Brain microvascular endothelial cell (primary cell): ENCODE data around the gene RCAN2.

Experiments
- DNase-seq: peaks from one replicate; pipeline ENCODE4 v3.0.0-alpha.2; 2020
- H3K27ac ChIP-seq: fragments of 250-450 bp; sonication (Bioruptor Pico); 2 replicates; pipeline ENCODE4 v1.5.1; 2020; ENCODE audit warnings: mild to moderate bottlenecking, moderate library complexity
- H3K27me3 ChIP-seq: fragments of 250-450 bp; sonication (Bioruptor Pico); replicated peaks from 2 replicates; pipeline ENCODE4 v1.5.1; 2020; ENCODE audit warnings: mild to moderate bottlenecking
- H3K36me3 ChIP-seq: fragments of 250-450 bp; sonication (Bioruptor Pico); replicated peaks from 2 replicates; pipeline ENCODE4 v1.5.1; 2020; ENCODE audit warnings: mild to moderate bottlenecking
- H3K4me3 ChIP-seq: 2 replicates; pipeline ENCODE4 v1.5.1; 2011; ENCODE audit warnings: low read depth, mild to moderate bottlenecking, control low read depth, low read length, moderate library complexity
- CTCF ChIP-seq: IDR thresholded peaks from 2 replicates; pipeline ENCODE4 v1.5.1; 2011; ENCODE audit warnings: low read depth, mild to moderate bottlenecking, moderate library complexity, low read length, control low read depth, inconsistent platforms; ENCODE audit errors: missing control alignments
- in situ Hi-C: cut with HindIII; loops from 2 replicates; pipeline ENCODE4 v1.10.0; 2017; ENCODE audit warnings: low sequenced_read_pairs, low pct_ligation_motif_present

The RCAN2 gene

GRCh38 chr6:46366190-46366900 lies 124.9 kb downstream of the RCAN2 start:
- H3K27me3 ChIP-seq, result no peaks in the 10 kb centered on the region
- no peak for TF ChIP-seq CTCF
- no peaks in the 10 kb centered on the region for H3K36me3 ChIP-seq
- in situ Hi-C loops, result no loop called here
- no peak for DNase-seq
- no peak overlapping the region for H3K4me3 ChIP-seq
- H3K27ac ChIP-seq, result no peak overlapping the region

GRCh38 chr6:46357591-46357990 lies 133.7 kb downstream of the RCAN2 start:
- in situ Hi-C loops, result no loop called here
- no peak overlapping the region for H3K27ac ChIP-seq
- no peak for DNase-seq
- TF ChIP-seq CTCF, result no peak
- H3K4me3 ChIP-seq, result no peak overlapping the region
- H3K27me3 ChIP-seq, result no peaks in the 10 kb centered on the region
- no peaks in the 10 kb centered on the region for H3K36me3 ChIP-seq

- H3K27ac ChIP-seq, result no peak overlapping the region
- in situ Hi-C loops, result no loop called here
- no peaks in the 10 kb centered on the region for H3K27me3 ChIP-seq
- H3K4me3 ChIP-seq, result no peak overlapping the region
- no peak for TF ChIP-seq CTCF
- no peak for DNase-seq
- no peaks in the 10 kb centered on the region for H3K36me3 ChIP-seq
Observed at GRCh38 chr6:46356543-46356942, 134.7 kb downstream of the RCAN2 start.

GRCh38 chr6:46353528-46353927 lies 137.7 kb downstream of the RCAN2 start:
- no peak overlapping the region for H3K4me3 ChIP-seq
- H3K27me3 ChIP-seq, result no peaks in the 10 kb centered on the region
- no peak overlapping the region for H3K27ac ChIP-seq
- in situ Hi-C loops, result no loop called here
- no peaks in the 10 kb centered on the region for H3K36me3 ChIP-seq
- no peak for DNase-seq
- TF ChIP-seq CTCF, result no peak

- H3K27ac ChIP-seq, result no peak overlapping the region
- DNase-seq, result no peak
- TF ChIP-seq CTCF, result no peak
- H3K36me3 ChIP-seq, result no peaks in the 10 kb centered on the region
- in situ Hi-C loops, result no loop called here
- no peaks in the 10 kb centered on the region for H3K27me3 ChIP-seq
- no peak overlapping the region for H3K4me3 ChIP-seq
Observed at GRCh38 chr6:46352541-46353268, 138.5 kb downstream of the RCAN2 start.
